HCT116 (cell line): ENCODE results near the gene APOBEC3C.

Experiments
- CTCF ChIP-seq, 3 experiments: fragments of 200-600 bp in 1 of 3; sonication (generic) in 1 of 3; IDR thresholded peaks in 2 of 3; conservative IDR thresholded peaks in 1 of 3; 2 replicates each; pipeline ENCODE4 v1.5.1; 2012 to 2017; ENCODE audit warnings: low read depth in 2 of 3, low read length in 2 of 3, antibody characterized with exemption in 1 of 3, borderline replicate concordance in 1 of 3, control low read depth in 1 of 3, mild to moderate bottlenecking in 1 of 3, mixed read lengths in 1 of 3, mixed run types in 1 of 3, moderate library complexity in 1 of 3; ENCODE audit not compliant: insufficient read depth in 1 of 3
- ELF1 ChIP-seq: IDR thresholded peaks from 2 replicates; pipeline ENCODE4 v1.6.1; 2012; ENCODE audit warnings: low read depth, borderline replicate concordance
- EZH2 ChIP-seq: fragments of 200-600 bp; sonication (generic); IDR thresholded peaks from 2 replicates; pipeline ENCODE4 v1.6.1; 2017; ENCODE audit warnings: antibody characterized with exemption, mixed run types
- EZH2phosphoT487 ChIP-seq: fragments of 200-600 bp; IDR thresholded peaks from 2 replicates; pipeline ENCODE4 v1.6.1; 2018; ENCODE audit warnings: antibody characterized with exemption, borderline replicate concordance
- MAX ChIP-seq: IDR thresholded peaks from 2 replicates; pipeline ENCODE4 v1.6.1; 2012
- POLR2A ChIP-seq: IDR thresholded peaks from 2 replicates; pipeline ENCODE4 v1.7.0; 2011; ENCODE audit warnings: borderline replicate concordance; ENCODE audit not compliant: insufficient read depth, insufficient read length; ENCODE audit errors: extremely low read depth
- POLR2AphosphoS5 ChIP-seq: IDR thresholded peaks from 2 replicates; pipeline ENCODE4 v1.6.1; 2011; ENCODE audit warnings: mild to moderate bottlenecking, low read depth, low read length, moderate library complexity
- RAD21 ChIP-seq: IDR thresholded peaks from 2 replicates; pipeline ENCODE4 v1.6.1; 2012; ENCODE audit warnings: low read depth, mild to moderate bottlenecking
- REST ChIP-seq: IDR thresholded peaks from 2 replicates; pipeline ENCODE4 v1.6.1; 2012; ENCODE audit warnings: low read depth
- SRF ChIP-seq: IDR thresholded peaks from 2 replicates; pipeline ENCODE4 v1.6.1; 2012; ENCODE audit warnings: low read depth
- TCF7L2 ChIP-seq: IDR thresholded peaks from 2 replicates; pipeline ENCODE4 v1.7.0; 2011; ENCODE audit warnings: borderline replicate concordance, inconsistent platforms; ENCODE audit not compliant: insufficient read depth, insufficient read length; ENCODE audit errors: extremely low read depth
- YY1 ChIP-seq: IDR thresholded peaks from 2 replicates; pipeline ENCODE4 v1.6.1; 2011; ENCODE audit warnings: low read length, low read depth, moderate library complexity, mild to moderate bottlenecking; ENCODE audit not compliant: insufficient replicate concordance; ENCODE audit errors: extremely low read depth
- ZBTB33 ChIP-seq: IDR thresholded peaks from 2 replicates; pipeline ENCODE4 v1.6.1; 2011; ENCODE audit warnings: mild to moderate bottlenecking, low read length, moderate library complexity; ENCODE audit not compliant: insufficient replicate concordance; ENCODE audit errors: extremely low read depth
- ZNF274 ChIP-seq: fragments of 200-500 bp; sonication (Bioruptor generic); IDR thresholded peaks from 2 replicates; pipeline ENCODE4 v1.6.1; 2014; ENCODE audit warnings: mild to moderate bottlenecking, low read depth, low read length, inconsistent platforms

- TF ChIP-seq CTCF (IDR thresholded peaks at IDR 0.05 in 2 of 3, conservative IDR thresholded peaks at IDR 0.05 in 1 of 3; ENCODE audit: borderline replicate concordance in 1 of 3, insufficient read depth in 1 of 3, low read depth in 2 of 3, low read length in 2 of 3), result no peak
- TF ChIP-seq YY1, result no peak
- no peak for TF ChIP-seq ZNF274
- TF ChIP-seq POLR2A, result no peak
- no peak for TF ChIP-seq RAD21
- TF ChIP-seq POLR2AphosphoS5, result no peak
- no peak for TF ChIP-seq EZH2
- no peak for TF ChIP-seq REST
- no peak for TF ChIP-seq ELF1
- TF ChIP-seq EZH2phosphoT487, result no peak
- TF ChIP-seq MAX, result no peak
- TF ChIP-seq ZBTB33, result no peak
- TF ChIP-seq TCF7L2, result no peak
- TF ChIP-seq SRF, result no peak
These were observed 25.5 kb downstream of the APOBEC3C start for GRCh38 chr22:39039306-39040126.
